IPS-NIHi7 (cell line): ENCODE data around the gene PACRG.
"Not testable (repeated sequence)": the region's sequence is repeated elsewhere in the genome, so short reads cannot be mapped to it uniquely, and the experiment has no call there.

ENCODE experiments used
- DNase-seq: peaks from one replicate; pipeline ENCODE4 v3.0.0; 2012; ENCODE audit warnings: mixed read lengths; ENCODE audit errors: extremely low spot score

Gene PACRG

GRCh38 chr6:162727322-162728182 lies at the start of gene PACRG, which contains the start of gene PRKN:
TSS of gene PACRG (plus strand) at chr6:162727974.
TSS of gene PRKN (minus strand) at chr6:162727766.
- peak; percentile 98 for DNase-seq

- not testable (repeated sequence) for DNase-seq
Observed at GRCh38 chr6:162678896-162679295, 48.9 kb upstream of the PACRG start.

- no peak for DNase-seq
Observed at GRCh38 chr6:162679681-162680080, 48.1 kb upstream of the PACRG start.

GRCh38 chr6:162680367-162680766 lies 47.4 kb upstream of the PACRG start:
- no peak for DNase-seq

- DNase-seq, result no peak
Observed at GRCh38 chr6:162680871-162681270, 46.9 kb upstream of the PACRG start.

GRCh38 chr6:162681447-162681846 lies 46.3 kb upstream of the PACRG start:
- DNase-seq, result no peak

- no peak for DNase-seq
Observed at GRCh38 chr6:162683135-162683534, 44.6 kb upstream of the PACRG start.

- no peak for DNase-seq
Observed at GRCh38 chr6:162684052-162684451, 43.7 kb upstream of the PACRG start.

- no peak for DNase-seq
Observed at GRCh38 chr6:162684961-162685360, 42.8 kb upstream of the PACRG start.

GRCh38 chr6:162685586-162685985 lies 42.2 kb upstream of the PACRG start:
- no peak for DNase-seq

- DNase-seq, result no peak
Observed at GRCh38 chr6:162688751-162689345, 38.9 kb upstream of the PACRG start.

GRCh38 chr6:162690158-162690557 lies 37.6 kb upstream of the PACRG start:
- DNase-seq, result no peak

GRCh38 chr6:162697872-162698403 lies 29.8 kb upstream of the PACRG start:
- DNase-seq, result no peak

GRCh38 chr6:162698440-162698839 lies 29.3 kb upstream of the PACRG start:
- no peak for DNase-seq

GRCh38 chr6:162699961-162700360 lies 27.8 kb upstream of the PACRG start:
- DNase-seq, result no peak

- DNase-seq, result no peak
Observed at GRCh38 chr6:162700966-162701365, 26.8 kb upstream of the PACRG start.

- no peak for DNase-seq
Observed at GRCh38 chr6:162701551-162701950, 26.2 kb upstream of the PACRG start.

GRCh38 chr6:162702446-162702845 lies 25.3 kb upstream of the PACRG start:
- no peak for DNase-seq

- no peak for DNase-seq
Observed at GRCh38 chr6:162704001-162704400, 23.8 kb upstream of the PACRG start.

- DNase-seq, result no peak
Observed at GRCh38 chr6:162705736-162706135, 22.0 kb upstream of the PACRG start.

GRCh38 chr6:162706232-162706631 lies 21.5 kb upstream of the PACRG start:
- DNase-seq, result no peak

GRCh38 chr6:162708971-162709370 lies 18.8 kb upstream of the PACRG start:
- no peak for DNase-seq

- no peak for DNase-seq
Observed at GRCh38 chr6:162709431-162709830, 18.3 kb upstream of the PACRG start.
